ENCODE measurements around the gene ARF4.
"Not testable (repeated sequence)": the region's sequence is repeated elsewhere in the genome, so short reads cannot be mapped to it uniquely, and the experiment has no call there.

Gene ARF4

GRCh38 chr3:57597127-57597923 is at the start of gene ARF4:
Gene ARF4, minus strand, starts transcription at chr3:57597344. Its CDS starts 204 bp downstream, at chr3:57597140.
- H3K4me3 ChIP-seq (replicated peaks; ENCODE audit: low read depth, low read length) = peak within 1 kb of the TSS; percentile 100

GRCh38 chr3:57646723-57647122 is 49.6 kb upstream of the ARF4 start:
- DNase-seq (ENCODE audit: low read depth) = peak; percentile 71
- H3K4me3 ChIP-seq (replicated peaks; ENCODE audit: low read depth, low read length) = no peak overlapping the region
- TF ChIP-seq CTCF (IDR thresholded peaks at IDR 0.05; ENCODE audit: low read length, missing control alignments) = peak; percentile 30

More at GRCh38 chr3:57597127-57597923, at the start of gene ARF4:
- peak; percentile 100 for DNase-seq (ENCODE audit: low read depth)
- no peak for TF ChIP-seq CTCF (IDR thresholded peaks at IDR 0.05; ENCODE audit: low read length, missing control alignments)

- H3K4me3 ChIP-seq (replicated peaks; ENCODE audit: low read depth, low read length) = no peak overlapping the region
- no peak for TF ChIP-seq CTCF (IDR thresholded peaks at IDR 0.05; ENCODE audit: low read length, missing control alignments)
- no peak for DNase-seq (ENCODE audit: low read depth)
Measured at GRCh38 chr3:57644740-57645139, 47.6 kb upstream of the ARF4 start.

- TF ChIP-seq CTCF (IDR thresholded peaks at IDR 0.05; ENCODE audit: low read length, missing control alignments) = no peak
- DNase-seq (ENCODE audit: low read depth) = peak; percentile 34
- H3K4me3 ChIP-seq (replicated peaks; ENCODE audit: low read depth, low read length) = no peak overlapping the region
Measured at GRCh38 chr3:57637391-57637790, 40.2 kb upstream of the ARF4 start.

- not testable (repeated sequence) for DNase-seq (ENCODE audit: low read depth); H3K4me3 ChIP-seq (replicated peaks; ENCODE audit: low read depth, low read length)
Measured at GRCh38 chr3:57634259-57634658, 37.1 kb upstream of the ARF4 start.

GRCh38 chr3:57627976-57628375 is 30.8 kb upstream of the ARF4 start:
- DNase-seq (ENCODE audit: low read depth) = no peak
- no peak overlapping the region for H3K4me3 ChIP-seq (replicated peaks; ENCODE audit: low read depth, low read length)
- no peak for TF ChIP-seq CTCF (IDR thresholded peaks at IDR 0.05; ENCODE audit: low read length, missing control alignments)

GRCh38 chr3:57624801-57625200 is 27.7 kb upstream of the ARF4 start:
- no peak for DNase-seq (ENCODE audit: low read depth)
- TF ChIP-seq CTCF (IDR thresholded peaks at IDR 0.05; ENCODE audit: low read length, missing control alignments) = no peak
- H3K4me3 ChIP-seq (replicated peaks; ENCODE audit: low read depth, low read length) = no peak overlapping the region

Measured in fibroblast of pulmonary artery (primary cell).